Daoy (cell line): Measurements from ENCODE around the gene PZP. TPM values are rescaled to one million over a fixed set of nuclear protein-coding genes. Genes with fewer than 3 reads are reported as not detected.
A peak's percentile ranks its signal among the peaks of the same experiment; 100 is the strongest.
"Not testable (repeated sequence)": the region's sequence is repeated elsewhere in the genome, so short reads cannot be mapped to it uniquely, and the experiment has no call there.

Experiments used
- DNase-seq: peaks from one replicate; pipeline ENCODE4 v3.0.0-alpha.2; 2015; ENCODE audit warnings: low read depth
- total RNA-seq: library from RNA; depleted of rRNA; stranded (reverse); fragments of >200 nt; shearing (Covaris generic); gene quantifications from 2 replicates; pipeline ENCODE4 v1.2.3, GENCODE V29; 2014; rRNA removed

PZP gene
- total RNA-seq = not detected in 2 replicates

GRCh38 chr12:9208229-9208628 is at the start of gene PZP:
Gene PZP, minus strand, starts transcription at chr12:9208395. Its CDS starts 54 bp downstream, at chr12:9208341.
- DNase-seq = no peak

DNA sequence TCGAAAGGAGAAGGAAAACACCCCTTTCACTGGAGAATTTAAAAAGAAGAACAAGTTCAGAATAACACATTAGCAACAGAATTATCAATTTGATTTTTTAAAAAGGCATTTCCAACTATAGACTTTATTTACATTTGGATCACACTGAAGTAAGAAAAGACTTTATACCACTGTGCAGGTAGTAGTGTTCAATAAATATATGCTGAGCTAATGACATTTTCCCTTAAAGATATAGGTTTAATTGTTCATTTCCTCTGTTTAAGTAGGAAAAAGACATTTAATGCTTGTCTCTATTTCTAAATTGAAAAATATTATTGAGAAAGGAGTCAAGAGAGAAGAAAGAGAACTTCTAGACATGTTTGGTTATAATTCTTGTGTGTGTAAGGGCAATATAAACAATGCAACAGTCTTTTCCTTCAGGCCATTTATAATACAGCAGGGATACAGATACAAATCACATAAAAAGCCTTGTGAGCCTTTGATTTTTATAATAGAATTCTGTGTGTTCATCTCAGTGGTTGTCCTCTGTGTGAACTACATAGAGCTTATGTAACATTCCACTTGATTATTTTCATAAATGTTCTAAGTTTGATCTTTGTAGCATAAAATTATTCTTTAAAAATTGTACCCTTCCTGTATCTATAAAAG is 48.7 kb upstream of the PZP start:
- no peak for DNase-seq

- DNase-seq = no peak
Measured at GRCh38 chr12:9256341-9256740, 48.1 kb upstream of the PZP start.

DNA sequence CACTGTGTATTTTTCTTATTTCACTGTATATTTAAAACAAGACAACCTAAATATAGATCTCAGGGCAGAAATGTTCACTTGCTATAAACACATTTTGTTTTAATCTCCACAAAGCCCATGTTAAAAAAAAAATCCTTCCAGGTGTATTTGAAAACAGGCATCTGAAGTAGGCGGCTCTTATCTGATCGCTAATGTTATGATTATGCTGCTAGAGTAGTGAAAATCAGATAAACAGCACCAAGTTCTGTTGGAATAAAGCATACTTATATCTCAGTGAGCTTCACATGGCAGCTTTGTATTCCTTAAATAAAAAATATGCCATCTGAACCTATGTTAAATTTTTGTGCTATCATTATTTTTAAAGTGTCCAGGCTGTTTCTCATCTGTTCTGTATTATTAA is 47.6 kb upstream of the PZP start:
- no peak for DNase-seq

DNA sequence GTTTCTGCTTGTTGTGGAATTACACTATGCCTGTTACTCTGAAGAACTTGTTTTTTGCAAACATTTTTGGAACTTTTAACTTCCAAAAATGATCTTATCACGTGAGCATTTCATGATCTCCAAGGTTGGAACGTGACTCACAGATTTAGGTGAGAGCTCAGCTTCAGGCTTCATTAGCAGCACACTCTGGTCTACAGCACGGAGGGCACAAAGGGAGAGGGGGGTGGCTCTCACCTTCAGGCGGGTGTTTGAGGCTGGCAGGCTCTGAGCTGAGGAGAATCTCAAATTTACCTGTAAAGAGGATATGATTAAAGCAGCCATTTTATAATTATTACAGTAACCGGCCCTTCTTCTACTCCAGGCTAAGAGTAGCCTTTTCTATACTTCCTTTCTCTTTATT is 45.3 kb upstream of the PZP start:
- DNase-seq = no peak

- DNase-seq = not testable (repeated sequence)
Measured at GRCh38 chr12:9252791-9253190, 44.6 kb upstream of the PZP start.

DNA sequence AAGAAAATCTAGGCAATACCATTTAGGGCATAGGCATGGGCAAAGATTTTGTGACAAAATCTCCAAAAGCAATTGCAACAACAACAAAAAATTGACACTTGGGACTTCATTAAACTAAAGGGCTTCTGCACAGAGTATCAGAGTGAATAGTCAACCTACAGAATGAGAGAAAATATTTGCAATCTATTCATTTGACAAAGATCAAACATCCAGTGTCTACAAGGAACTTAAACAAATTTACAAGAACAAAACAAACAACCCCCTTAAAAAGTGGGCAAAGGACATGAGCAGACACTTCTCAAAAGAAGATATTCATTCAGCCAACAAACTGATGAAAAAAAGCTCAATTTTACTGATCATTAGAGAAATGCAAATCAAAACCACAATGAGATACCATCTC is 44.1 kb upstream of the PZP start:
- no peak for DNase-seq

- no peak for DNase-seq
Measured at GRCh38 chr12:9248435-9248834, 40.2 kb upstream of the PZP start.

GRCh38 chr12:9244894-9245293 is 36.7 kb upstream of the PZP start:
- DNase-seq = peak; percentile 5

DNA sequence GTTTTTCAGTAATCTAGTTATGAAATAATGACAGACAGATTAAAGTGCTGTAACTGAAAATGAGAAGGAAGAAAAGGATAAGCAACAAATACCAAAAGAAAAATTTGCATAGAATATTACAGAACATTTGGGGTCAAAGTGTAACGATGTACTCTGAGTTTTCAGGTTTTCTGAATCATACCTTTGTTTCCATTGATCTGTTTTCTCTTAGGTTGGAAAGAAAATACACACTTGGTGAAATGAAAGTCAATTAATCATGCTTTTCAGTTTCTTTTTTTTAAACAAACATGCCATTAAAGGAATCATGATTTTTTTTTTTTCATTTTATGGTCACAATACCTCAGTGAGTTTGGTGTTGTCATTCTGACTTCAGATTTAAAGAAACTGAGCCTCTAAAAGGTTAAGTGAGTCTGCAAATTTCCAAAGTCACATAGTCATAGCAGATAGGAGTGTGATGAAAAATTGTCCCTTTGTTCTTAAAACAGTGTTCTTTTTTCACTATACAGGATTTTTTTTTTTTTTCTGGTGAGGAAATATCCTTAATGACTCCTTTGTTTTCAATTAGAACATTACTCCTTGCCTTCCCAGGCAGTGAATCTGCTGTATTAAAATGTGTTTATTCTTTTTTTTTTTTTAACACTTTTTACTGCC is 35.9 kb upstream of the PZP start:
- no peak for DNase-seq

DNA sequence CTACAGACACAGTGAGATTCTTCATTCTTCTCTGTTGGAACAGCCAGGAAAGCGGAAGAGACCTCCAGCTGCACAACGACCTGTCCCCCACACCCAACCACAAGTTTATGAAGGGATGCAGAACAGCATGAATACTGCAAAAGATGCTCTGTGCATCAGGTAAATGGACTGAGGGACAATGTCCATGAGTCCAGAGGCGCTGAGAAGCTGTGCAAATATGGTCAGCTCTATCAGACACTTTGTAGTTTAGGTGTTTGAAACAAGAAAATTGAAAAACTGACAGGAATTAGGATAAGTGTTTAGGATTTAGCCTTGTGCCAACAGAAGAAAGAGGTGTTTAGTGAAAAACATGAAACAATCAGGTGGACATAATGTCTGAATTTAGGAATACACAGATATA is 33.1 kb upstream of the PZP start:
- DNase-seq = no peak

DNA sequence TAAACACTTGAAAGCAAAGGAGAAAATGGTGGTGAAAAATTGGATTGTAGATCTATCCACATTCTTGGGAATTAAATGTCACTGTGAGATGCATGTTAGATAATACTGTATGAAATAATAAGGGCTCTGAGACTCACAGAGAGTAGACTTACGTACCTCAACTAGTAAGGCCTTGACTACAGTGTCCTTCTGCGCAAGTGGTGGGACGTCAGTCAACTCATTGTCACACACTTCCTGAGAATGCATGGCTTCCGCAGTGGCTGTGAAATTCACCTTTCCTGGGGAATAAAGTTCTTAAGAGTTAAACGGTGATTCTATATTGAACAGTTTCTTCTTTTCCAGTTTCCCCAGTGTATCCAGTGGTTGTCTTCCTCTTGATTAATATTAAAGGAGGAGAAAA is 32.6 kb upstream of the PZP start:
- DNase-seq = no peak

DNA sequence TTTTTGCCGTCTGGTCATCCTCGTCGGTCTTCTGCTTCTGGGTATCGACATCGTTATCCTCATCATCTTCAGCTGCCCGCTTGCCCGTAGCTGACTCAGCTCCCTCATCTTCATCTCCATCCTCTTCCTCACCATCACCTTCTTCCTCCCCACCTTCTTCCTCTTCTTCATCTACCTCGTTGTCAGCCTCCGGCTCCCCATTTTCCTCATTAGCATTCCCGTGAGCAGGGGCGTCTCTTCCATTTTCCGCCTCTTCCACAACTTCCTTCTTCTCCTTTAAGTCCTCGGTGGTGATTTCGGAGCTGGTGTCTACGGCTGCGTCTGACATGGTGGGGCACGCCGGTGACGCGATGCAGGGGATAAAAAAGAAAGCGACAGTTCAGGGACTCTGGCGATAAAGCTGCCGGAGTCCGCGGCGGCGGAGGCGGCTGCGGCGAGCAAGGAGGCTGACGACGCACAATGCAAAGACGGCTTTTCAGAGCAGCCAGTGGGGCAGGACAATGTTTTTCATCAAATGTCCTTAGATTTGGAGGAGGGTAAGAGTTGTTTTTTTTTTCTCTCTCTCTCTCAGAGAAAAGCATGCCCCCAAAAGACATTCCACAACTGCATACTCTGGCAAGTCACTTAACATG is 31.9 kb upstream of the PZP start:
- peak; percentile 3 for DNase-seq

GRCh38 chr12:9237286-9237685 is 29.1 kb upstream of the PZP start:
- DNase-seq = no peak

GRCh38 chr12:9235519-9235918 is 27.3 kb upstream of the PZP start:
- DNase-seq = no peak

- no peak for DNase-seq
Measured at GRCh38 chr12:9227950-9228349, 19.8 kb upstream of the PZP start.

GRCh38 chr12:9223830-9224229 is 15.6 kb upstream of the PZP start:
- no peak for DNase-seq

GRCh38 chr12:9221483-9221882 is 13.3 kb upstream of the PZP start:
- DNase-seq = no peak

GRCh38 chr12:9221011-9221410 is 12.8 kb upstream of the PZP start:
- not testable (repeated sequence) for DNase-seq

- DNase-seq = no peak
Measured at GRCh38 chr12:9214534-9214933, 6.3 kb upstream of the PZP start.

- no peak for DNase-seq
Measured at GRCh38 chr12:9211687-9212086, 3.5 kb upstream of the PZP start.

GRCh38 chr12:9204380-9204779 is 3.8 kb downstream of the PZP start:
- no peak for DNase-seq

DNA sequence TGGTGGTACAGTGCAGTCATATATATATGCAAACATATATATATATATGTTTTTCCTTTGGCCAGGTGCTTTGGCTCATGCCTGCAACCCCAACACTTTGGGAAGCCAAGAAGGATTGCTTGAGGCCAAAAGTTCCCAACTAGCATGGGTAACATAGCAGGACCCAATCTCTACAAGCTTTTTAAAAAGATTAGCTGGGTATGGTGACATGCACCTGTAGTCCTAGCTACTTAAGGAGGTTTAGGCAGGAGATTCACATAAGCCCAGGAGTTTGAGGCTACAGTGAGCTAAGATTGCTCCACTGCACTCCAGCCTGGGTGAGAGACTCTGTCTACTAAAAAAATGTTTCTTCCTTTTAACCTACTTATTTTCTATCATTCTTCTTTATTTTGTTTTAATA is 10.2 kb downstream of the PZP start:
- no peak for DNase-seq
